ENCODE results near the gene CAMK2B.

GRCh38 chr7:44189993-44190872, 135.2 kb downstream of the CAMK2B start:
- TF ChIP-seq CTCF (conservative IDR thresholded peaks at IDR 0.05; ENCODE audit: low read depth, low read length) (no peak), EZH2 (IDR thresholded peaks at IDR 0.05; ENCODE audit: borderline replicate concordance, low read depth, low read length, poor library complexity, severe bottlenecking) (no peak)
